HG03280 (cell line): ENCODE data around the gene POPDC2.
A peak's percentile ranks its signal among the peaks of the same experiment; 100 is the strongest.
"Not testable (repeated sequence)": the region's sequence is repeated elsewhere in the genome, so short reads cannot be mapped to it uniquely, and the experiment has no call there.

Experiments
- ATAC-seq: cut with Tn5 transposase; IDR thresholded peaks from one replicate; pipeline ENCODE4 v1.9.1; 2021; ENCODE audit warnings: mild to moderate bottlenecking, moderate library complexity; ENCODE audit not compliant: unreplicated experiment

POPDC2 gene

DNA sequence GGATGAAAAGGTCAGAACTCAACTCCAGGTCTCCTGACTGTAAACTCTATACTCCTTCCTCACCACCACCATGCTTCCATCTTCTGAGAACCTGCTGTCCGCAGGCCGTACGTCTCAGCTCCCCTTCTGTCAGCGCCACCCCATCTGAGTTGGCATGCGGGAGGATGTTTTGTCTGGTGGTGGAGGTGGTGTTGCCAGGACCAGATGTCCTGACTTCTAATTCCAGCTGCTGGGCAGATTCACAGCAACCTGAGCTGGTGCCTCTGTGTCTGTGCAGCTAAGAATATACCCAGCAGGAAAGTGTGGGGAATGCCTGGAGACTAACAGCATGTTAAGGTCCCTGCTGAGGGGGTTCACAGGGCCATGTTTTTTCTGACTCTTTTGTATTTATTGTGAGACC lies 39.5 kb downstream of the POPDC2 start:
- ATAC-seq = no peak

GRCh38 chr3:119619094-119619493 lies 41.3 kb downstream of the POPDC2 start:
- peak; percentile 46 for ATAC-seq

DNA sequence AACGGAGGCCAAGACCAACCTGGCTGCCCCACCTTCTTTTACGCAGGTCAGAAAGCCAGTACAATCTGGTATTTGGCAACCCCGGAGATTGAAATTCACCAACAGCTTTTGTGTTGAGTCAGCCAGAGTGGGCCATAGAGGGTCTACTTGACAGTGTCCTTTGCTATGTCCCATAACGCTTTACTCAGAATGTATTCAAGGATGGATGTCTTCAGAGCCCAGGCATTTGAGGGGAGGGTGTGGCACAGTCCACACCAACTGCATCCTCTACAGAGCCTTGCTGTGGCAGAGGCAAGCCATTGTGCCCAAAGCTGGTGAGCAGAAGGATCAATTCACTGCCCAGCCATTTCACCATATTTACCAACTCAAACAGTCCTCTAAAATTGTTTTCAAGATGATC lies 44.3 kb downstream of the POPDC2 start:
- ATAC-seq = no peak

- ATAC-seq = no peak
These were observed 46.5 kb downstream of the POPDC2 start for GRCh38 chr3:119613872-119614271.

DNA sequence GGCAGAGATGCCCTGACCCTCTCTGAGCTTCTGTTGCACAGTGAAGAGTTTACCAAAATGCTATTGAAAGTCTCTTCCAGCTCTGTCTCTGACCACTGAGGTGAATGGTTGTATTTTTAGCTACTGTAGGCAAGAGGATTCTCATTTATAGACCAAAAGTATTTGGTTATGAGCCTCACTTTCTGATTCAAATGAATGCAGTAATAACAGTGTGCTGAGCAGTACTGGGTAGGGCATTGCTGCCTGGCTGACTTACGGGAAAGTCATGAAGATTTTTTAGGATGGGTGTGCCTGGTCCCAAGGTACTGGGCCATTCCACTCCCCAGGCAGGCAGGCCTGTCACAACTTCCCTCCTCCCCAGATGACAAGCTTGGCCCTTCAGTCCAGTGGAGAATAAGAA lies 47.2 kb downstream of the POPDC2 start:
- ATAC-seq = peak; percentile 51

GRCh38 chr3:119611664-119612063 lies 48.7 kb downstream of the POPDC2 start:
- no peak for ATAC-seq

- no peak for ATAC-seq
These were observed 51.1 kb downstream of the POPDC2 start for GRCh38 chr3:119609301-119609700.

DNA sequence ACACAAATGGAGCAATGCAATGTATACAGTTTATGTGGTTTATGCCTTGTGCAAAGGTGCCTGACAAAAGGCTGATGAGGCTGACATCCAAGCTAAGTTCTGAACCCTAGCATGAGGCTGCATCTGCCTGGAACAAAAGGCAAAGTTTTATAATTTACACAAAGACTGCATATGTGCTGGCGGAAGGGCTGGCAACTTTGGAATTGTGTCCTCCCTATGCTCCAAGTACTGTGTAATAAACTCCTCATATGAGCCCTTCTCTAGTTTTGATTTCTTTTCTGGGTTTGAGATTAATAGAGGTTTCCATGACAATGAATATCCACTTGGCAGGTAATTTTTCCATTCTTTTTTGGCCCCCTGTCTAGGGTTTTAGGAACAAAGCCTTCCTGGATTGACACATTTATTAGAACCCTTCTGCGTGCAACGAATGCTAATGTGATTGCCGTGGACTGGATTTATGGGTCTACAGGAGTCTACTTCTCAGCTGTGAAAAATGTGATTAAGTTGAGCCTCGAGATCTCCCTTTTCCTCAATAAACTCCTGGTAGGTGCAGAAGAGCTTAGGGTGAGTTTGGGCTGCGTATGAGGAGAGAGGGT lies 51.9 kb downstream of the POPDC2 start:
- no peak for ATAC-seq

GRCh38 chr3:119604878-119605277 lies 55.5 kb downstream of the POPDC2 start:
- ATAC-seq = no peak

DNA sequence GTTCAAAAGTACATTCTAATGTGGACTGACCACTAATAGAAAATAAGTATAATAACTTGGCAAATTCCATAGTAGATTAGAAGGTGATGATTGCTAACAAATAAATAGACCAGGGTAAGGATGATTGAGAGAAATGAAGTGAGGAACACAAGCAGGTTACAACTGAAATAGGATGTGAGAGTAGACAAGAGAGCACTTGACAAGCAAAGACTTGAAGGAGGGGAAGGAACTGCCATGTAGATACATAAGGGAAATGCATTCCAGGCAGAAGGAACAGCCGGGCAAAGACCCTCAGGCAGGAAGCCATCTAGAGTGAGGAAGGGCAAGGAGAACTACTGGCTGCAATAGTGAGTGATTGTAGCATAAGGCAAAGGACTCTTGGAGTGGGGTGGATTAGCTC lies 57.7 kb downstream of the POPDC2 start:
- ATAC-seq = no peak

- ATAC-seq = peak; percentile 23
These were observed 59.2 kb downstream of the POPDC2 start for GRCh38 chr3:119601154-119601553.

- ATAC-seq = peak; percentile 77
These were observed 59.7 kb downstream of the POPDC2 start for GRCh38 chr3:119600732-119601131.

- ATAC-seq = no peak
These were observed 60.7 kb downstream of the POPDC2 start for GRCh38 chr3:119599558-119600174.

- peak; percentile 35 for ATAC-seq
These were observed 61.8 kb downstream of the POPDC2 start for GRCh38 chr3:119598410-119599098.

DNA sequence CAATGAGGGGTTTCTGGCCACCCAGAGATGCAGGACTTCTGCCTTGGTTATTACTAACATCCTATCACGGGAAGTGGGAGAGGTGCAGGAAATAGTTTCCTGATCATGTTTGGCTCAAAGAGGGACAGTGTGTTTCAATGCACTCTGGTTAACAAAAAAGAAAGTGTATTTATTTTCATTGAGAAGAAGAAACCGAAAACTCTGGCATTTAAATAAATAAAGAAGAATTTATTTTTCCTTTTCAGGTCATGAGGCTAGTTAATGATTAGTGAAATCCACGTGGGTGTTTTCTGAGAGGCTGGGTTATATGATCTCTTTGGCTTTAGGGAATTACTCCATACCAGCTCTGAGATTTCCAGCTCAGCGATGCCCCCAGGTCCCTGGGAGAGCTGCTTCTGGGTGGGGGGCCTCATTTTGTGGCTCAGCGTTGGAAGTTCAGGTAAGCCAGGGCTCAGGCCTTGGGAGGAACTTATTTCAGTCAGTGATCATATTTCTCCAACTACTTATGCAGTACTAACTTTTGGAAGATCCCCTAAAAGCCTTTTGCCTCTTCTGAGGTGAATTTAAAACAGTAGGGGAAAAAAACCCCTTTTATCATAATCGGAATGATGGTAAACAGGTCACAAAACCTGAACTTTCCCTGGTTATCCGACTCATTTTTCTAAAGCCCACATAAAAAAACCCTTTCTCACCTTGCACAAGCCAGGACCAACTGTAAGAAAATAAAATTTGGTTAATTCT lies 62.7 kb downstream of the POPDC2 start, which contains the start of gene PLA1A:
TSS of gene PLA1A (plus strand) at position 338 of the 741 bp plus-strand sequence. CDS start at position 367, 29 bp downstream.
- ATAC-seq = no peak

- no peak for ATAC-seq
These were observed 64.0 kb downstream of the POPDC2 start for GRCh38 chr3:119596398-119596797.

DNA sequence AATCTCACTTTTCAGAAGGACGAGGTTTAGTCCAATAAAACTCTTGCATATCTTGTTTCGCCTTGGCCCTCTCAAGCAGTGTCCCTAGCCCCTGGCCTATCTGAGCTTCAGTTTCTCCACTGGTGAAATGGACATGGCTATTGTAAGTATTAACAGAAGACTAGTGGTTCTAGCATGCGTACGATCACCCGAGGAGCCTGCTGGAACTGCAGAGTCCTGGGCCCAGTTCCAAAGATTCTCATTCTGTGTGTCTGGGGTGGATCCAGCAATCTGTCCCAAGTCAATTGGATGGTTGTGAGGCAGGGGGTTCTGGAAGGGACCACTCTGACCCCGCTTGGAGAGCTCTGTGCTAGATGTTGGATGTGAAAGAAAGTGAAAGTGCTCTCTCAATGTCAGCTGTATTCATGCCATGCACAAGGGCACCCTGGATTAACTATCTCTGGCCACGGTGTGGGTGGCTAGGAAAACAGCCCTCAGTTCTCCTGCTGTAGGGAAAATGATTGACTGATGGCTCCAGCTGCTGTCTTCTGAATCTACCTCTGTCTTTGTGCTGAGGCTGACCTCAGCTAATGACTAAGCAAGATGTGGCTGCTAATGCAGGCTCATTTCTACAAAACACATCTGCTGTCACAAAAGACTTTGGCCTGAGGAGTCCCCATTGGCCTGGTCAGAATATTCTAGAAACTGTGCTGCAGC lies 64.6 kb downstream of the POPDC2 start:
- ATAC-seq = no peak

GRCh38 chr3:119594929-119595328 lies 65.5 kb downstream of the POPDC2 start:
- ATAC-seq = not testable (repeated sequence)

DNA sequence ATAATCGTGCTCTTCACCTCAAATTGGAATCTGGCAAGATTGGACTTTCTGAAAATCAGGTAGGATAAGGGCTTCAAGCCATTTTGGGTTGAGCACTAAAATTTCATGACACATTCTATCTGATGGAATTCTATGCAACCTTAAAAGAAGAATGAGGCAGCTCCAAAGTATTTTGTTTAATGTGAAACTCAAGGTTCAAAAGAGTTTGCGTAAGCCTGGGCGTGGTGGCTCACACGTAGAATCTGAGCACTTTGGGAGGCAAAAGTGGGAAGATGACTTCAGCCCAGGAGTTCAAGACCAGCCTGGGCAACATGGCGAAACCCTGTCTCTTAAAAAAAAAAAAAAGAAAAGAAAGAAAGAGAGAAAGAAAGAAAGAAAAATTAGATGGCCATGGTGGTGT lies 66.3 kb downstream of the POPDC2 start:
- ATAC-seq = no peak

DNA sequence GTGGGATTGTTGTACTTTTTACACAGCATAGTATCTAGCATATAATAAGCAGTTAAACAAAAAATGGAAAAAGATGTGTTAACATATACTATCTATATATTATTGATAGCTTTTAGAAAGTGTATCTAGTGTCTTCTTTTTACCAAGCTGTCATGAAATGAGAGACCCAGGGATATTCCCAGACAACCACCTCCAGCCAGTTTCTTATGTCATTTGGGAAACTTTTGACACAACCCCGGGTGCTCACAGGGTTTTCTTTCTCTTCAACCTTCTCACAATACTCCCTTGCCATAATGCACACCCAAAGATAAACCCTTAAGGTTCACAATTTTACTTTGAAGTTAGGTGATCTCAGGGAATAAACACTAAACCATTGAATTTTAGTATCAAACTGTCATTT lies 67.5 kb downstream of the POPDC2 start:
- no peak for ATAC-seq
